Bone marrow (tissue), 2 donors: ENCODE data around the gene SLC22A16.
A peak's percentile ranks its signal among the peaks of the same experiment; 100 is the strongest.

Experiments
- DNase-seq, 2 donors: peaks; one replicate each; lab custom pipeline; 2025; lab: John Stamatoyannopoulos, UW

Gene SLC22A16

DNA sequence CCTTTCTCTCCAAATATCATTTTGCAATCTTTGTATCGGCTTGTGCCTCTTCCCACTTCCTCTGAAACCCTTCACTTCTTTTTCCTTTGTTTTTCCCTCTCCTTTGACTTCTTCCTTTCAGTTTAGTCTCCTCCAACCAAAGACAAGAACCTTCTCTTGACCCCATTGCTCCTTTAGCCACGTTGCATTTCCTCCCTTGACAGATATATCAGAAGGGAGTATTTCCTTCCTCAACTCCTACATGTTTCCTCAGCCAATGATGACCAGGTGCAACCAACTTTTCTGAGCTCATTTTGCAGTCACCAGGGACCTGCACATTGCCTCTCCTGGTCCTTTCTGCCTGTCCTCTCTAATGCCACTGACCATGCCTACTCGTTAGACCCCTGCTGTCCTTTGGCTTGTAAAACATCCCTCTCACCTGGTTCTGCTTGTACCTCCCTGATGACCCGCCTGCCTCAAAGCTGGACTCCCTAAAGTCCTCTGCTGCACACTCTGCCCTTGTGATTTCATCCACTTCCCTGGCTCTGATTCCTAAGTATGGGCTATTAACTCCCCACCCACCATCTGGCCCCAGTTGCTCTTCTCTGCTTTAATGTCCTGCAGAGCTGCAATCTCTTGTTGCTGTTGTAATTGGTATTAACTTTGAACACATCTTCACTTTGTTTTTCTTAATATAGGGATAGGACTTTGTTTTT is 27.4 kb downstream of the SLC22A16 start:
- peak in 1 of 2 donors; percentile 19 for DNase-seq

DNA sequence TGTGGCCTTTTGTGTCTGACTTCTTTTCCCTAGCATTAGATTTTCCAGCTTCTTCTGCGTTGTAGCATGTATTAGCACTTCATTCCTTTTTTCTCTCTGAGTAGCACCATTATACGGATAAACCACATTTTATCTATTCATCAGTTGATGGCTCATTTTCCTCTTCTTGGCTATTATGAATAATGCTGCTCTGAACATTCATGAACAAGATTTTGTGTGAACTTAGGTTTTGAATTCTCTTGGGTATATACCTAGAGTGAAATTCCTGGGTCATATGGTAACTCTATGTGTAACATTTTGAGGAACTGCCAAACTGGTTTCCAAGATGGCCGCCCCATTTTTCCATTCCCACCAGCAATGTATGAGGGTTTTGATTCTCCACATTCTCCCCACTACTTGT is 28.7 kb downstream of the SLC22A16 start:
- DNase-seq, result no peak

DNA sequence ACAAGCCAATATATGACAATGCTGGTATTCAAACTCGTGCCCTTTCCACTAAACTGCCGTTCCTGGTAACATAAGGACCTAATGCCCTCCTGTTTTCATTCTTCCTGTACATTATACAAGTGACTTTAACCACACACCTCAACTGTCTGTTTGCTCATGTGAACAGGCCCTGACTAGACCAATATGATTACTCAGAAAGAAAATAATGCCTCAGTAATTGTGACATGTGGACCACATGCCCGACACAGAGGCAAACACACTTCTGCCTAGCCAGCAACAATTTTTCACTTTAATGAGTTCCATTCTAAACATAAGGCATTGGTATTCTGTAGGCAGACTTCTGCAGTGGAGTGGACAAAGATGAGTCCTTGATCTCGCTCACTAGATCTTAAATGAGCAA is 30.0 kb downstream of the SLC22A16 start:
- no peak for DNase-seq

DNA sequence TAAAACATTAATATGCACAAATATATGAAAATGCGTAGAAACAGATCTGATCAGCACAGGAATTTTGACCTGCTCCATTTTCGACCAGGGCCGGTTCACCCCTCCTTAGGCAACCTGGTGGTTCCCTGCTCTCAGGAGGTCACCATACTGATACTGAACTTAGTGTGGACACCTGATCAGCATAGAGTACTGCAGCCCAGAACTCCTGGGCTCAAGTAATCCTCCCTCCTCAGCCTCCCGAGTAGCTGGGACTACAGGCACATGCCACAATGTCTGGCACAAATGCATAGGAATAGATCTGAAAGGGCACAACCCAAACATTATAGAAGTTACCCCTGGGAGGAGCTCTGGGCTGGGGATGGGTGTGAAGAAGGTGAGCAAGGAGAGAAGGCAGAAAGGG is 36.4 kb downstream of the SLC22A16 start:
- no peak for DNase-seq

DNA sequence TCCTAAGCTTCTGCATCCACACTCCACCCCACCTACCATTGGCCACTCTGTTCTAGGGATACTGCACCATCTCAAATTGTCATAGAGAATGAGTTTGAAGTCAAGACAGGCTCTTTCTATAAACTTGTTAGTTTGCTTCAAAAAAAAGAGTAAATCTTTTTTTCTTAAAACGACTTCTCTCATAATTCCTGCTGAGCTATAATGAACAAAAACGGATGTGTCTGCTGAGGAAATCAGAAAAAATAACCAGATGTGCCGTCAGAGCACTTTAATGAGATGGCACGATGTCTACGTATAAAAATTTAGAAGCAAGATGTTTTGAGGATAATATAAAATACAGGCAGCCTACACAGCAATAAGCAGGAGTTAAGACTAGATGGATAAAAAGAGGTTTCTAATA is 37.1 kb downstream of the SLC22A16 start:
- DNase-seq, result no peak

DNA sequence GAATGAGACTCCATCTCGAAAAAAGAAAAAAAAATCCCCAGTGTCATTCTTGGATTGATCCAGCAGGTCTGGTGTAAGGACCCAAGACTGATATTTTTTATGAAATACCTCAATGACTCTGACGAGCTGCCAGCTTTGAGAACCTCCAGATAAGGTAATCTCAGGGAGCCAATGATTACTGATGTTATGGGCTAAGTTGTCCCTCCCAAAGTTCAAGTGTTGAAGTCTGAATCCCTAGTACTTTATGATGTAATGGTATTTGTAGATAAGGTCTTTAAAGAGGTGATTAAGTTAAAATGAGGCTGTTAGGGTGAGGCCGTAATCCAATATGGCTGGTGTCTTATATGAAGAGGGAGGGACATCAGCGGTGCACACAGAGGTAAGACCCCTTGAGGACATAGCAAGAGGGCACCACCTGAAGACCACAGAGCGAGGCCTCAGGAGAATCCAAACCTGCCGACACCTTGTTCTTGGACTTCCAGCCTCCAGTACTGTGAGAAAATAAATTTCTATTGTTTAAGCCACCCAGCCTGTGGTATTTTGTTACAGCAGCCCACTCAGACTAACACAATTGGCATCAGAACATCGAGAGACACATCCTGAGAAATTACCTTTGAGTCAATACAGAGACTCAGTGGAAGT is 41.3 kb downstream of the SLC22A16 start:
- DNase-seq, result no peak

DNA sequence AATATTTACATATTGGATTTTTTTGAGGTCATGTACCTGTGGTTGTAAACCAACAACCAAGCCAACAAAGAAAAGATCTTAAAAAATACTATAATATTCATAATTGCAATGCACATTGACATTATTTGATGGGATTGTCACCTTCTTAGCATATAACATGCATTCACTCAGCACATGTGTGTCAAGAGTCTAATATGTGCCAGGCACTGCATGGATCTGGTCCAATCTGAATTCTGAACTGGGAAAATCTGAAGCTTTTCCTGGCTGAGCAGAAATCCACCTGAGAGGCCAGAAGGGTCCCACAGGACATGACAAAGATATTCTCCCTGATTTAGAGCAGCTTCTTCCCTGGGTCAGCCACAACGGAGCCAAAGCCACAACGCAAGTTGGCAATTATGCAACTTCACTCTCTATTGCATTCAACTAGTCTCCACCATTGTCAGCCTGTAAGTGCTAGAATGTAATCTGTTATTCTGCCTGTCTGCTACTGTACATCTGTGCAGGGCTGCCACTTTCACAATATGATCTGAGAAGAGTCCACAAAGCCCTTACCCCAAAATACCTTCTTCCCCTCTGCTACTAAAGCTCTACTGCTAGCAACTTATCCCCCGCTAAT is 44.0 kb downstream of the SLC22A16 start:
- DNase-seq, result no peak

DNA sequence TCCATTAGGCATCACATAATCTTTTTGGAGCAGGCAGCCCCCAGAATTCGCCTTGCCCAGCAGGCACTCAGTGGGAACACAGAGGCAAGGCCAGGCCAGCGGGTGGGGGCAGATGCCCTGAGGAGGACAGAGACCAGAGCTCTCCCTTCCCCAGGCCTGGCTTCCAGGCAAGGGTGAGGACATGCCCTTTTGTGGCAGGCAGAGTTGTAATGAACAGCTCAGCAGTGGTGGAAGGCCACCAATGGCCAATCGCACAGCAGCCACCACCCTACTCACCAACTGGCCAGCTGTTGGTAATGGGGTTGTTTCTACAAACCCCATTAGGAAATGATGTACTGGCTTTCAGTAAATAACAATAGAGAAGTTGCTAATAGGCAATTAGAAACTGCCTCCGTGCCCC is 45.7 kb downstream of the SLC22A16 start:
- DNase-seq, result no peak

DNA sequence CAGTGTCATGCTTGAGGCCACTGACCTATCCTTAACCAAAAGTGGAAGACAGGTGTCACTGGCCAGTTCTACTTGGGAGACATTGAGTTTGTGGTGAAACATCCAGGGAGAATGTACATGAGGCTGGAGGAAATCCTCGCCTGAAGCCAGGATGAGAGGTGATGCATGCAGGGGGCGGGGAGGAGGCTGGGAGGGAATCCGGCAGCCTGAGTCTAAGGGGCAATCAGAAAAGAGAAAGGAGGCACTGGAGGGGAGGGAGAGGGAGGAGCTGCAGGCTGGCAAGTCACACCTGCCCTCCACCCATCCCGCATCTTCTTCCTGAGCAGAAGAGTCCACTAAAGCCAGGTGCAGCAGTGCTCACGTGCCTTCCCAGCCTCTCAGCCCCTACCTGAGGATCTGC is 46.2 kb downstream of the SLC22A16 start:
- DNase-seq, result no peak

DNA sequence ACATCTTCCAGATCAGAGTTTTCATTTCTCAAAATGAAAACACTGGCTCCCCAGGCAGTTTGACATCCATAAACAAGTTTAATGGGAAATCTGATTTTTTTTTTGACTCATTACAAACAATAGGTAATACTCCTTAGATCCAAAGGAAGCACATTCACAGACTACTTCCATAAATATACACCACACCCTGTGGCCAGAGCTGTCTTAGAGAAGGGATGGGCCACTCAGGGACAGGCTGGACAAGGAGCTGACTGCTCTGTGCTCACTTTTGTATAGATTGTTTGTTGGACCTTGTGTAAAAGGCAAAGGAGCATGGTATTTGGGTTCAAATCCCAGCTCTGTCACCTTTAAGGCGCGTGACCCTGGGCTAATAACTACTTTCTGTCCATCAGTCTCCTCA is 48.3 kb downstream of the SLC22A16 start:
- no peak for DNase-seq

DNA sequence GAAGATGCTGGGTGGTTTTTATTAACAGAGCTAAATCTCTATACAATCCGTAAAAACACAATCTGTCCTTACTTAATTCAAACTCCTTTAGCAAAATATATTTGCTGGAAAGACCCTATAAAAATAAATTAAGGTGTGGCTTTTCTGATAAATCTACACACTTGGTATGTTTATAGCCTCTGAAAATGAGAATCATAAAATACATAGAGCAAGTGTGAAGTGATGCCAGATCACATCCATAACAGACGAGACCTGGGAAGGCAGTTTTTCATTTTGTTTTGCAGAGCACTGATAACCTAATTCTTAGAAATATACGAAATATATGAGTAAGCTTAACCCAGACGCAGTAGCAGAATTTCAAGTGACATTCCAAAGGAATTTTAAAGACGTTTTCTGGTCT is 50.6 kb downstream of the SLC22A16 start:
- no peak for DNase-seq

DNA sequence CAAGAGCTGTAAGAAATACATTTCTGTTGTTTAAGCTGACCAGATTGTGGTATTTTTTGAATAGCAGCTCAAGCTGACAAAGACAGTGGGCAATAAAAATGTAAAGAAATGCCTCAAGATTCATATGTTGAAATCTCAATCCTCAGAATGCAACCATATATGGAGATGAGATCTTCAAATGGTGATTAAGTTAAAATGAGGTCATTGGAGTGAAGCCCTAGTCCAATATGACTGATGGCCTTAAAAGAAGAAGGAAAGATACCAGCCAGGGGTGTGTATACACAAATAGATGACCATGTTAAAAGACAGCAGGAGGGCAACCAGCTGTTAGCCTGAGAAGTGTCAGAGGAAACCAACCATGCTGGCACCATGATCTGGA is 54.0 kb downstream of the SLC22A16 start:
- DNase-seq, result no peak

DNA sequence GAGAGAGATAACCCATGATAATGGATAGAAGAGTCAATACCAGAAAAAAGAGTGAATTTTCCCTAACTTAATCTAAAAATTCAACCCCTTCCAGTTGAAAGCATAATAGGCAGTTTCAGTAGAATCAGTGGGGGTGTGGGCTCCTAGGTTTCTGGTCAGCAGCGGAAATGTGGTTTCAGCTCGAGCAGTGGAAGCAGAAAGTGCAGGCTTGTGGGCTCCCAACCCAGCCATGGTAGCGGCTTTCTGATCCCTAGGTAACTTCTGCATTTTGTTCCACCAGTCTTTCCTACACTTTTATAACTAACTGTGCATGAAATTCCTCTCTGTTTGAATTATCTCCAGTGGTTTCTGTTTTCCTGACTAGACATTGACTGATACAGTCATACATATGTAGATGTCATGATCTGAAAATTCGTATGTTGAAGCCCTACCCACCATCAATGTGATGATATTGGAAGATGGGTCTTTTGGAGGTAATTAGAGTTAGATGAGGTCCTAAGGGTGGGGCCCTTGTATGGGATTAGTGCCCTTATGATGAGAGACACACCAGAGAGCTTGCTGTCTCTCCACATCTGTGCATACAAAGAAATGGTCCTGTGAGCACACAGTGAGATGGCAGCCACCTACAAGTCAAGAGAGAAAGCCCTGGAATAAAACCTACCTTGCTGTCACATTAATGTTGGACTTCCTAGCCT is 54.5 kb downstream of the SLC22A16 start:
- peak in 1 of 2 donors; percentile 84 for DNase-seq

DNA sequence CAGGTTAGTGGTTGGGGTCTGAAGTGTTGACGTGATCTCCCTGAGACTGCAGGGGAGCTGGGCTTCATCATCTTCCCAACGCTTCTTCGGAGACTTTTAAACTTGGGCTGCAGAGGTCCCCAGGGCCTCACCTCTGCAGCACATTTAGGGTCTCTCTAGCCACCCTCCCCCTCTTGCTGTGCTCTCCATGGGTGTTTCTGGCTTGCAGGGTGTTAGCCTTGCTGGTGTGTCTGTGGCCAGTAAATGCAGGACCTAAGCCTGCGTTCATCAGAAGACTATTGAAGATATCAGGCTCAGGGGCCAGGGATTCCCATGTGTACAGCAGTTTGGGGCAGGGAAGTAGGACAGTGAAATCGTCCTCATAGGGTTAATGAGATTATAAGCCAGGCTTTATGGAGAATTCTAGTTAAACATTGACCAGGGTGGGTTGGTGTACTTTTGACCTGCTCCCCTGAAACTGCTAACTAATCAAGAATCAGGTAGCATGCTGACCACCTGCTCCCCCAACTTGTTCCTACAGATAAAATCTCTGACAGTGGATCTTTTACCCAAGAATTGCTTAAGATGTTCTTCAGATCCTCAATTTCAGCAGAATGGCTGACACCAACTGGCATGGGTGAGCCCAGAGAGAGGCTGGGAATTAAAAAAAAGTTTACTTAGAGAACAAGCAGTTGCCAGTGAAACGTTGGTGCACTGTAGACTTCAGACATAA is 57.2 kb downstream of the SLC22A16 start:
- no peak for DNase-seq

DNA sequence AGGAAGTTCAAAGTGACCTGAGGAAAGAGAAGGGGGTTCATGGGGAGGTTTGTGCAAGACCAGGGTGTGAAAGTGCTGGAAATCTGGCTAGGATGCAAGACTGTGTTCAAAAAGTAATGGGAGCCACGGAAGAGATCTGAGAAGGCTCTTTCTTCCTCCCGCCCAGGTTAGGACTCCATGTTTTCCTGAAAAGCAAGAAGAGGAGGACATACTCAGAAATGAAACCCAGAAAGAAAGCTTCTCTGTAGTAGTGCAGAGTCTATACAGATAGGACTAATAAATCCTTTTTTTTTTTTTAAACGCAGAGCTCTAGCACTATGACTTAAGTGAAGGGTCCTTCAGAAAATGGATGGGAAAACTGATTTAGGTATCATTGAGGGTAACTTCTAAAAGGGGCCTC is 57.8 kb downstream of the SLC22A16 start:
- no peak for DNase-seq

DNA sequence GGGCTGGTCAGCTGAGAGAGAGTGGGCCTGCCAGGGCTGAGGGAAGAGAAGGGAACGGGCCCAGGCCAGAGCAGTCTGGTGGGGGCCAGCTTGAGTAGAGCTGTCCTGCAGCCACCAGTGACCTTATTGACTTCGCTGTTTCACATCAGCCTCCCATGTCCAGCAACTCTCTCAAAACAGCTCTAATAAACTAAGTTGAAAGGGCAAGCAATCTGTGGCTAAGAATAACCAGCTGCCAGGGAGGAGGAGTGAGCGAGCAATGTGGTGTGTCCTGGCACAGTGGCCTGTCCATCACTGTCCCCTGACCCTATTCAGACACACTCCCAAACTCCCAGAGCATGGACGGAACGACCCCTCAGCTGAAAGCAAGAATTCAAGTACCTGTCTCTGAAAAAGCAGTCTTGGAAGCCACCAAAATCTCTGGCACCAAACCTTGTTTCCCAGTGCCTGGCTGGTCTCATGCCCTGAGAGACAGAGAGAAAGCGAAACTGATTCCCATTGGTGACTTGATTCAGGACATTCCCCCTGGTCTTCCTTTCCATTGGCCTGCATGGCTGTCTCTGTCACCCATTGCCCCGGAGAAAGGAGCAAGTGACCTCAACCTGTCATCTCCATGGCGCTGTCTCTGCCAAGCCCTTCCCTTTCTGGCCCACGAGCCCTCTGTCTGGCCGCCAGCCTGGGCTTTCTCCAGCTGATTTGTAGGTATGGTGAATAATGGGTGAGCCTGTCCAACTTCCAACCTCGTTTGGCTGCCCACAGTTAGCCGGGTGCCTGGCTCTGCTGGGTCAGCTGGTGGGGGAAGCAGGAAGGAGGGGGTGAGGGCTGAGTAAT is 61.1 kb downstream of the SLC22A16 start, which contains the start of gene DDO:
TSS of gene DDO (minus strand) at position 490 of the 831 bp plus-strand sequence. CDS start 2,113 bp downstream, outside the sequence.
- peak; percentile 19 to 55 for DNase-seq

DNA sequence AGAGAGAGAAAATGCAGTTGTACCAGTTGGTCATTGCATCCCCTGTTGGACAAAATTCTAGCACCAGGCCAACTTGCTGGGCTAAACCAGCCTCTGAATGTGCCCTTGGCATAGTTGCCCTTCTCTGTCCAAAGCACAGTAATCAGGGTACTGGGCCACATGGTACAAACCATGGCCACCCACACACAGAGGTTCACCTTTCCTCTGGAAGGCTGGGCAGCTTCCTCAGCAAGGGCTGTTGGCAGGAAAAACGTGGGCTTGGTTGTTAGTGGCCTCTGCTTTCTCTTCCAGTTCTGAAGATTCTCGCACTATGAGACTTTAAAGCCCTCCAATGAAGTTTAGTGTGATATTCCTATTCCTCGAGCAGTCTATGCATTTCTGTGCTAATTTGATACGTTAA is 61.7 kb downstream of the SLC22A16 start:
- no peak for DNase-seq

DNA sequence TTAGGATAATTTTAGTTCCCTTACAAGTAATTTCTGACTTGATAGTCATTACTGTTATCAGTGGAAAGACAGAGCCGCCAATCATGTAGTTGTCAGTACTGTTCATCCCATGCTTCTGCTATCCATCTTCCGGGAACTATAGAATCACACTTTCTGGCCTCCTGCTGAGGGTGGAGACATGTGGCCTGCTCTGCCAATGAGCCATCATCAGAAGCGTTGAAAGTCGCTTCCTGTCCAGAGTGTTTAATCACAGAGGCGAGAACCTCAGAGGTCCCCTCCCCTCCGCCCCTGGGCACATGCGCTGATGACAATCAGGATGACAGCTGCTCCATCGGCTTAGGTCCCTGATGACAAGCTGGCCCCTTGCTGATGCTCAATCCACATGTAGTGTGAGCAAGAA is 64.1 kb downstream of the SLC22A16 start:
- DNase-seq, result no peak

DNA sequence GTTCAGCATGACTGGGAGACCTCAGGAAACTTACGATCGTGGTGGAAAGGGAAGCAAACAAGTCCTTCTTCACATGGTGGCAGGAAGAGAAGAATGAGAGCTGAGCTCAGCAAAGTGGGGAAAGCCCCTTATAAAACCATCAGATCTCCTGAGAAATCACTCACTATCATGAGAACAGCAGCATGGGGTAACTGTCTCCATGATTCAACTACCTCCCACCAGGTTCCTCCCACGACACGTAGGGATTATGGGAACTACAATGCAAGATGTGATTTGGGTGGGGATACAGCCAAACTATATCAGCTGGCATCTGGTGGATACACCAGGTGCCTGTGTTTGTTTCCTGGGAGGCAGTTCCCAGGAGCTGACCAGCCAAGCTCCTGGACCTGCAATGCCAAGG is 65.9 kb downstream of the SLC22A16 start:
- DNase-seq, result no peak

DNA sequence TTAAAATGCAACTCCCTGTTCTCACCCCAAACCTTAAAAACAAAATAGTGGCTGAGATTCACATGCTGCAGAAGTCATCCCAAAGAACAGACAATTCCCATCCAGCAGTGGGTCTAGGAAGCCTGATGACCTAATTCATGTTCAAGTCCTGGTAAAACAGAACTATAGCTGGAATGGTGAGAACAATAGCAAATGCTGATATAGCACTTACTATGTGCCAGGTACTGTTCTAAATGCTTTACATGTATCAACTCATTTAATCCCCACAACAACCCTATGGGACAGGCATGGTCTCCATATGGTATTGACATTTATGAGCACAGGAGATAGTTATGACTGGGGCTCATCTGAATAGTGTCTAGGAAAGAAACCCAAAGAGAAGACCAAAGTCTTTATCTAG is 66.6 kb downstream of the SLC22A16 start:
- no peak for DNase-seq

DNA sequence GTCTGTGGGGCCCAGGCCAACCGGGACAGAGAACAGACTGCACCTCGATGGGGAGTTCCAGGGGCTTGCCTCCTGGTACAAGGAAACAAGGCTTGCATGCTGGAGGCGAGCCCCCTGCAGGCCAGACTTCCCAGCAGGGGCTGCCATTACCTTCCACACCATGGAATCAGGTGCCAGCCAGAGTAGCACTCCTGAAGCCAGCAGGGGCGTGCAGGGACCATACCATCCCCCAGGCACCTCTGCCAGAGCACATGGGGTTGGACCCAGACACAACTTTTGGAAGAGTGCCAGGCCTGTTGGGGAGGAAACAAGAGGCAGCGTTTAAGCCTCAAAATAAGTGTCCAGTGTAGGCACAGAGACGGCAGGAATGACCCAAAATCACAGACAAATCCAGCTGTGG is 67.5 kb downstream of the SLC22A16 start:
- no peak for DNase-seq
